ENCODE results near the gene SORCS3. TPM values are rescaled to one million over a fixed set of nuclear protein-coding genes. Genes with fewer than 3 reads are reported as not detected.

Gene SORCS3
- total and polyA plus RNA-seq, 2 of the 4 experiments (the other 2 are of a cell fraction) = not detected

GRCh38 chr10:104806801-104807200 is 165.7 kb downstream of the SORCS3 start:
- DNase-seq (no peak), ATAC-seq (ENCODE audit: low read depth) (no peak)
- Histone ChIP-seq H3K56ac (ENCODE audit: extremely low read depth, insufficient read depth, low read length) (no peak overlapping the region), H3K79me1 (ENCODE audit: low read depth in 1 of 2, low read length in 2 of 2) (no peaks in the 10 kb centered on the region), H2BK5ac (ENCODE audit: low read depth, low read length, poor library complexity, severe bottlenecking) (no peak overlapping the region), H3K27me3 (ENCODE audit: control insufficient read depth, insufficient read depth, low read length) (no peaks in the 10 kb centered on the region), H4K8ac (ENCODE audit: low read depth in 2 of 2, low read length in 2 of 2) (no peak overlapping the region), H2AFZ (replicated peaks; ENCODE audit: low read length, poor library complexity) (no peak overlapping the region), H4K20me1 (ENCODE audit: insufficient read depth, low read length) (no peaks in the 10 kb centered on the region), H2BK120ac (ENCODE audit: low read depth, low read length) (no peak overlapping the region), H3K27ac (ENCODE audit: insufficient read depth, low read length) (no peak overlapping the region), H3K9ac (ENCODE audit: low read depth, low read length) (no peak overlapping the region), H3K14ac (replicated peaks; ENCODE audit: low read depth, low read length) (no peak overlapping the region), H2BK15ac (ENCODE audit: low read depth, low read length) (no peak overlapping the region), H2BK20ac (ENCODE audit: low read depth, low read length) (no peak overlapping the region), H3K4me1 (ENCODE audit: control insufficient read depth, insufficient read depth, low read length) (no peaks in the 10 kb centered on the region), H3K4ac (ENCODE audit: low read depth, low read length) (no peak overlapping the region), H4K91ac (ENCODE audit: insufficient read depth, low read depth, low read length) (no peak overlapping the region), H3K9me1 (ENCODE audit: insufficient read depth, low read length) (no peaks in the 10 kb centered on the region), H2AK5ac (ENCODE audit: low read depth, low read length) (no peak overlapping the region), H3K4me3 (ENCODE audit: insufficient read depth, low read depth, low read length) (no peak overlapping the region), H3K4me2 (ENCODE audit: low read depth, low read length) (no peak overlapping the region), H3K36me3 (ENCODE audit: control insufficient read depth, insufficient read depth, low read length) (no peaks in the 10 kb centered on the region), H3K23ac (ENCODE audit: low read depth, low read length) (no peak overlapping the region), H3K18ac (ENCODE audit: low read depth, low read length) (no peak overlapping the region), H2AK9ac (replicated peaks; ENCODE audit: low read depth, low read length, poor library complexity) (no peak overlapping the region), H4K5ac (ENCODE audit: low read depth, low read length) (no peak overlapping the region), H3K9me3 (ENCODE audit: control insufficient read depth, insufficient read depth, low read length) (peaks cover 11% of the 10 kb centered on the region)
- POLR2A ChIA-PET (ENCODE audit: unreplicated experiment) = no interaction called here
- BruUV-seq (replicated peaks) = no TSS peak
- in situ Hi-C loops (cut with MboI; ENCODE audit: low sequenced_read_pairs) (no loop called here), dilution Hi-C loops (cut with HindIII; ENCODE audit: low sequenced_read_pairs, unreplicated experiment) (no loop called here), intact Hi-C loops (cut with micrococcal nuclease) (no loop called here)
- TF ChIP-seq BHLHE40 (IDR thresholded peaks at IDR 0.05; ENCODE audit: low read depth, low read length) (no peak), MXI1 (IDR thresholded peaks at IDR 0.05; ENCODE audit: borderline replicate concordance, low read depth, low read length) (no peak), MAFK (IDR thresholded peaks at IDR 0.05; ENCODE audit: low read depth, low read length) (no peak), FOS (IDR thresholded peaks at IDR 0.05; ENCODE audit: low read depth, low read length) (no peak), RAD21 (IDR thresholded peaks at IDR 0.05; ENCODE audit: low read length) (no peak), RCOR1 (IDR thresholded peaks at IDR 0.05; ENCODE audit: insufficient replicate concordance, low read length) (no peak), POLR2A (IDR thresholded peaks at IDR 0.05; ENCODE audit: low read depth, low read length) (no peak), USF2 (IDR thresholded peaks at IDR 0.05; ENCODE audit: low read depth, low read length) (no peak), RFX5 (IDR thresholded peaks at IDR 0.05; ENCODE audit: low read depth, low read length) (no peak), ELK1 (IDR thresholded peaks at IDR 0.05; ENCODE audit: borderline replicate concordance, low read depth, low read length) (no peak), SMC3 (IDR thresholded peaks at IDR 0.05; ENCODE audit: low read depth, low read length) (no peak), CTCF (conservative IDR thresholded peaks at IDR 0.05; ENCODE audit: low read depth, low read length) (no peak), NFE2L2 (IDR thresholded peaks at IDR 0.05; ENCODE audit: low read depth, low read length) (no peak), MAZ (IDR thresholded peaks at IDR 0.05; ENCODE audit: borderline replicate concordance, low read depth, low read length) (no peak), CHD1 (IDR thresholded peaks at IDR 0.05; ENCODE audit: low read depth, low read length) (no peak), CEBPB (IDR thresholded peaks at IDR 0.05; ENCODE audit: low read depth, low read length) (no peak)
- WGBS, 2 experiments (ENCODE audit: extremely low coverage in 2 of 2, insufficient read length in 1 of 2) = no CpG with 5 or more reads among the region's 2 CpGs
- CTCF ChIA-PET = no interaction called here

All from IMR-90 (cell line).